ENCODE data around the gene ZNHIT2.

ZNHIT2 gene

DNA sequence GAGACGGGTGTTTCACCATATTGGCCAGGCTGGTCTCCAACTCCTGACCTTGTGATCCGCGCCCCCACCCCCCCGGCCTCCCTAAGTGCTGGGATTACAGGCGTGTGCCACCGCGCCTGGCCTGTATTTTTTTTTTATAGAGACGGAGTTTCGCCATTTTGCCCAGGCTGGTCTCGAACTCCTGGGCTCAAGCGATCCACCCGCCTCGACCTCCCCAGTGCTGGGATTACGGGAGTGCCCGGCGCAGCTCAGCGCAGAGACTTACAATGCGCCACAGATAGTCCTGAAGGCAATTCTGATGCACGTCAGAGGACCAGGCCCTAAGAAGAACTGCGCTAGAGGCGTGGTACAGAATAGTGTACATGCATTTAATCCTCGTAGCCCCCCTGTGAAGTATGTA is 22.1 kb downstream of the ZNHIT2 start:
- POLR2A ChIA-PET: interaction anchor here (1.4 to 2.7 kb wide), 6 partner anchors 10 to 221 kb away, joined by 3 to 18 read pairs (median 4); partner anchors contain the start of gene POLA2
- DNase-seq (ENCODE audit: extremely low spot score): no peak
- TF ChIP-seq CTBP1 (IDR thresholded peaks at IDR 0.05; ENCODE audit: borderline replicate concordance): no peak
- CTCF ChIA-PET: no interaction called here

DNA sequence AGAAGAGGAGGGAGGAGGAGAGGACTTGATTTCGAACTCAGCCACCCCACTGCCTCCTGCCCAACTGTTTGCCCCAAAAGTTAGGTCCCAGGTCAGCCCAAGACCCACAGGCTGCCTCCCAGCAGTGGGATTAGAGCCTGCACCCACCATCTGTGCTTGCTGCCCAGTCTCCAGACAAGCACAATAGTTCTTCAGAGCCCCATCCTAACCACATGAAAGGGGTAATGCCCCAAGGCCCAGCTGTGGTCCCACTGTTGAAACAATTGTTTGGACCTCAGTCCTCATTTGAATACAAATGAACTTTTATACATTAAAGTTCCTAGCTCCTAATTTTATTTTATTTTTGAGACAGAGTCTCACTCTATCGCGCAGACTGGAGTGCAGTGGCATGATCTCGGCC is 26.9 kb downstream of the ZNHIT2 start:
- DNase-seq (ENCODE audit: extremely low spot score): no peak
- ChIA-PET POLR2A (interaction anchor here (0.6 kb wide), 1 partner anchor 9 kb away, joined by 3 read pairs; no protein-coding TSS in a partner anchor), CTCF (no interaction called here)
- TF ChIP-seq NFRKB (IDR thresholded peaks at IDR 0.05) (no peak), CTBP1 (IDR thresholded peaks at IDR 0.05; ENCODE audit: borderline replicate concordance) (no peak), LEF1 (IDR thresholded peaks at IDR 0.05; ENCODE audit: borderline replicate concordance) (no peak), TARDBP (IDR thresholded peaks at IDR 0.05) (no peak), ELF4 (IDR thresholded peaks at IDR 0.05) (no peak), ZNF384 (IDR thresholded peaks at IDR 0.05) (no peak), FOXK2 (IDR thresholded peaks at IDR 0.05) (no peak), SP1 (IDR thresholded peaks at IDR 0.05) (no peak), SUZ12 (IDR thresholded peaks at IDR 0.05) (no peak), FOXM1 (IDR thresholded peaks at IDR 0.05; ENCODE audit: borderline replicate concordance) (no peak), BHLHE40 (IDR thresholded peaks at IDR 0.05; ENCODE audit: borderline replicate concordance) (no peak), HDGF (IDR thresholded peaks at IDR 0.05; ENCODE audit: borderline replicate concordance) (no peak), FOXA1 (IDR thresholded peaks at IDR 0.05) (no peak), ARNT (IDR thresholded peaks at IDR 0.05) (no peak), L3MBTL2 (conservative IDR thresholded peaks at IDR 0.05) (no peak)
- TF ChIP-seq, protein P1, sequence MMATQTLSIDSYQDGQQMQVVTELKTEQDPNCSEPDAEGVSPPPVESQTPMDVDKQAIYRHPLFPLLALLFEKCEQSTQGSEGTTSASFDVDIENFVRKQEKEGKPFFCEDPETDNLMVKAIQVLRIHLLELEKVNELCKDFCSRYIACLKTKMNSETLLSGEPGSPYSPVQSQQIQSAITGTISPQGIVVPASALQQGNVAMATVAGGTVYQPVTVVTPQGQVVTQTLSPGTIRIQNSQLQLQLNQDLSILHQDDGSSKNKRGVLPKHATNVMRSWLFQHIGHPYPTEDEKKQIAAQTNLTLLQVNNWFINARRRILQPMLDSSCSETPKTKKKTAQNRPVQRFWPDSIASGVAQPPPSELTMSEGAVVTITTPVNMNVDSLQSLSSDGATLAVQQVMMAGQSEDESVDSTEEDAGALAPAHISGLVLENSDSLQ (IDR thresholded peaks at IDR 0.05): no peak

DNA sequence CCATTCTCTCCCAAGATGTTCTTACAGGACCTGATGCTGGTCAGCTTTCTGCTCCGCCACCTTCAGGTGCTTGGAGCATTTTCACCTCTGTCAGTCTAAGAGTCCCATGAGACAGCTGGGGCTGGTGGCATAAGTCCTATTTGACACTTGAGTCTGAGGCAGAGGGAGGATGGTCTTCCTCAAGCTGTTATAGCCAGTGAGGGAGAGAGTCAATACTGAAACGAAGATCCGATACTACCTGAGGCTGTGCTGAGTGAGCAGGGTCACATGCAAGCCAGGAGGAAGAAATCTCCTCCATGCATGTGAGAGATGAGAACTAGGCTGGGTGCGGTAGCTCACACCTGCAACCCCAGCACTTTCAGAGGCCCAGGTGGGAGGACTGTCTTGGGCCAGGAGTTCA is 27.9 kb downstream of the ZNHIT2 start:
- no peak for DNase-seq (ENCODE audit: extremely low spot score)
- ChIA-PET CTCF (interaction anchor here (0.6 kb wide), 1 partner anchor 226 kb away, joined by 3 read pairs; no protein-coding TSS in a partner anchor), POLR2A (no interaction called here)
- TF ChIP-seq FOXM1 (IDR thresholded peaks at IDR 0.05; ENCODE audit: borderline replicate concordance) (no peak), LEF1 (IDR thresholded peaks at IDR 0.05; ENCODE audit: borderline replicate concordance) (no peak), HDGF (IDR thresholded peaks at IDR 0.05; ENCODE audit: borderline replicate concordance) (no peak), SP1 (IDR thresholded peaks at IDR 0.05) (no peak), L3MBTL2 (conservative IDR thresholded peaks at IDR 0.05) (no peak), SUZ12 (IDR thresholded peaks at IDR 0.05) (no peak), ARNT (IDR thresholded peaks at IDR 0.05) (no peak)
- TF ChIP-seq, protein P1 (IDR thresholded peaks at IDR 0.05): no peak

DNA sequence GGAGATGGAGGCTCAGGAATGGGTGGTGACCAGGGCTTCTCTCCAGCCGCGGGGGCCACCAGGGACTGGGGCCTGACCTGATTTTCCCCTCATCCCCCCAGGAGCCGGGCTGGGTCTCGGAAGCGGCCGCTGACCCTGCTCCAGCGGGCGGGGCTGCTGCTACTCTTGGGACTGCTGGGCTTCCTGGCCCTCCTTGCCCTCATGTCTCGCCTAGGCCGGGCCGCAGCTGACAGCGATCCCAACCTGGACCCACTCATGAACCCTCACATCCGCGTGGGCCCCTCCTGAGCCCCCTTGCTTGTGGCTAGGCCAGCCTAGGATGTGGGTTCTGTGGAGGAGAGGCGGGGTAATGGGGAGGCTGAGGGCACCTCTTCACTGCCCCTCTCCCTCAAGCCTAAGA is 29.7 kb downstream of the ZNHIT2 start:
- CTCF ChIA-PET: no interaction called here
- DNase-seq (ENCODE audit: extremely low spot score): no peak
- no peak for TF ChIP-seq BHLHE40 (IDR thresholded peaks at IDR 0.05; ENCODE audit: borderline replicate concordance)
- TF ChIP-seq ELF4 (IDR thresholded peaks at IDR 0.05): no peak
- TF ChIP-seq SP1 (IDR thresholded peaks at IDR 0.05): no peak
- no peak for TF ChIP-seq FOXM1 (IDR thresholded peaks at IDR 0.05; ENCODE audit: borderline replicate concordance)
- TF ChIP-seq FOXA1 (IDR thresholded peaks at IDR 0.05): no peak
- TF ChIP-seq, protein P1 (IDR thresholded peaks at IDR 0.05): no peak
- TF ChIP-seq CTBP1 (IDR thresholded peaks at IDR 0.05; ENCODE audit: borderline replicate concordance): no peak
- no peak for TF ChIP-seq L3MBTL2 (conservative IDR thresholded peaks at IDR 0.05)
- POLR2A ChIA-PET: no interaction called here

DNA sequence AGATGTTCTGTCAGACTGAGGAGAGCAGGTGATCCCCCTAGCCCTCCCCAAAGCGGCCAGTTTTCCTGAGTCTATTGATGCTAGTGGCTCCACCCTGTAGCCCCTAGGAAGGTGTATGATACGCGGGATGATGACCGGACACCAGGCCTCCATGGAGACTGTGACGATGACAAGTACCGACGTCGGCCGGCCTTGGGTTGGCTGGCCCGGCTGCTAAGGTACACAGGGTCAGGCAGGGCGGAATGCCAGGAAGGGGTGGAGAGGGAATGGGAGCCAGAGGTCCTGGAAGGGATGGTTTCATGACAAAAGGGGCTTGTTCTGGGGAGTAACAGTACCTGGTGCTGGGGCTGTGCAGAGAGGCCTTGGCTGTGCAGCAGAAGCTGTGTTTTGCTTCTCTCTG is 30.3 kb downstream of the ZNHIT2 start:
- POLR2A ChIA-PET: interaction anchor here (2.9 kb wide), 1 partner anchor 47 kb away, joined by 8 read pairs; the partner anchor contains the start of gene SAC3D1
- CTCF ChIA-PET: no interaction called here
- TF ChIP-seq HDGF (IDR thresholded peaks at IDR 0.05; ENCODE audit: borderline replicate concordance) (no peak), L3MBTL2 (conservative IDR thresholded peaks at IDR 0.05) (no peak), SP1 (IDR thresholded peaks at IDR 0.05) (no peak), ELF4 (IDR thresholded peaks at IDR 0.05) (no peak), FOXA1 (IDR thresholded peaks at IDR 0.05) (no peak), FOXK2 (IDR thresholded peaks at IDR 0.05) (no peak), FOXM1 (IDR thresholded peaks at IDR 0.05; ENCODE audit: borderline replicate concordance) (no peak), CTBP1 (IDR thresholded peaks at IDR 0.05; ENCODE audit: borderline replicate concordance) (no peak)
- no peak for DNase-seq (ENCODE audit: extremely low spot score)

DNA sequence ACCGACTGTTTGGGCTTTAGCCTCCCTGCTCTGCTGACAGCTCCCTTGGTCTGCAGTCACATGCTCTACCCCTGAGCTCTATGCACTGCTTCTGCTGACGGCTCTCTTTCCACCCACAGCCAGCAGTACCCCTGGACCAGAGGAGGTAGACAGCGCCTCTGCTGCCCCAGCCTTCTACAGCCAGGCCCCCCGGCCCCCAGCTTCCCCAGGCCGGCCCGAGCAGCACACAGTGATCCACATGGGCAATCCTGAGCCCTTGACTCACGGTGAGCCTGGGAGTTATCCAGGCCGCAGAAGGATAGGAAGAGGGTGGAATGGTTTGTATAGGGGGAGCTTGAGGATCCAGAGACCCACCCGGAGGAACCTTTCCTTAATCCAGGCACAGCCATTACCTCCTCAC is 30.7 kb downstream of the ZNHIT2 start:
- no peak for TF ChIP-seq CTBP1 (IDR thresholded peaks at IDR 0.05; ENCODE audit: borderline replicate concordance)
- DNase-seq (ENCODE audit: extremely low spot score): no peak
- POLR2A ChIA-PET: interaction anchor here (2.9 kb wide), 1 partner anchor 46 kb away, joined by 8 read pairs; the partner anchor contains the start of gene SAC3D1
- CTCF ChIA-PET: no interaction called here

DNA sequence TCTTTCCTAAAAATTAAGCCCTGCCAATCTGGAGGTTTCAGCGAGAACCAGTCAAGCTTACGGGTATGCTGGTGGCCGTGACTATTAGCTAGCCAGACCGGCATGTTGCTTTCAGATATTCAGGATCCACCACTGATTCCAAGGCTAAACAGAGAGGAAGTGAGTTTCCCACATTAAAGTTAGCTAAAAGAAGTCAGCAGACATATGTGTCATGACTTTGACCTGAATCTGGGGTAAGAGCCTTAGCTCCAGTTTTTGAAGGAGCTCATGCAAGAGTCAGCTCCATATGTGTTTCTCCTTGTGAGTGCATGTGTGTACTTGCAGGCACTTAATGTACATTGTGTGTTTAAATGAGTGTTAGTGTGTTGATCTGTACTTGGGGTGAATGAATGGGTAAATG is 32.1 kb downstream of the ZNHIT2 start:
- no peak for TF ChIP-seq L3MBTL2 (conservative IDR thresholded peaks at IDR 0.05)
- no peak for TF ChIP-seq LEF1 (IDR thresholded peaks at IDR 0.05; ENCODE audit: borderline replicate concordance)
- no peak for TF ChIP-seq ZNF384 (IDR thresholded peaks at IDR 0.05)
- no peak for TF ChIP-seq BHLHE40 (IDR thresholded peaks at IDR 0.05; ENCODE audit: borderline replicate concordance)
- no peak for TF ChIP-seq SP1 (IDR thresholded peaks at IDR 0.05)
- TF ChIP-seq, protein P1 (IDR thresholded peaks at IDR 0.05): no peak
- DNase-seq (ENCODE audit: extremely low spot score): no peak
- ChIA-PET CTCF (interaction anchor here (0.9 kb wide), 1 partner anchor 25 kb away, joined by 3 read pairs; no protein-coding TSS in a partner anchor), POLR2A (interaction anchor here (1.1 to 2.9 kb wide), 4 partner anchors 9 to 45 kb away, joined by 3 to 8 read pairs (median 4); partner anchors contain the start of genes FAU, MRPL49, SAC3D1 and VPS51)

Data from HEK293T (cell line).